Omental fat pad (tissue), 4 donors: Measurements from ENCODE around the gene FYB1. TPM values are rescaled to one million over a fixed set of nuclear protein-coding genes. Genes with fewer than 3 reads are reported as not detected.

ENCODE experiments used
- ATAC-seq: fragments of 150-250 bp; one replicate; pipeline ENCODE4 v1.9.1; 2016; ENCODE audit warnings: mild to moderate bottlenecking, moderate library complexity; ENCODE audit not compliant: low FRiP score
- DNase-seq: peaks from one replicate; pipeline ENCODE4 v3.0.0-alpha.2; 2019; ENCODE audit warnings: low spot score
- total RNA-seq, 4 donors: library from RNA; depleted of rRNA; stranded (reverse); fragments of >200 nt; gene quantifications; one replicate each; pipeline ENCODE4 v1.1.0, GENCODE V29; 2016
- TF ChIP-seq, protein P1 (sequence below), 3 donors: fragments of 450-650 bp; IDR thresholded peaks; one replicate each; pipeline ENCODE4 v1.5.1; 2016 to 2017; ENCODE audit warnings: antibody characterized with exemption in 3 of 3, mild to moderate bottlenecking in 3 of 3, moderate library complexity in 2 of 3

FYB1 gene
- total RNA-seq, 4 donors from 2014 or later: 13.2 to 46.2 (median 22.6) TPM

DNA sequence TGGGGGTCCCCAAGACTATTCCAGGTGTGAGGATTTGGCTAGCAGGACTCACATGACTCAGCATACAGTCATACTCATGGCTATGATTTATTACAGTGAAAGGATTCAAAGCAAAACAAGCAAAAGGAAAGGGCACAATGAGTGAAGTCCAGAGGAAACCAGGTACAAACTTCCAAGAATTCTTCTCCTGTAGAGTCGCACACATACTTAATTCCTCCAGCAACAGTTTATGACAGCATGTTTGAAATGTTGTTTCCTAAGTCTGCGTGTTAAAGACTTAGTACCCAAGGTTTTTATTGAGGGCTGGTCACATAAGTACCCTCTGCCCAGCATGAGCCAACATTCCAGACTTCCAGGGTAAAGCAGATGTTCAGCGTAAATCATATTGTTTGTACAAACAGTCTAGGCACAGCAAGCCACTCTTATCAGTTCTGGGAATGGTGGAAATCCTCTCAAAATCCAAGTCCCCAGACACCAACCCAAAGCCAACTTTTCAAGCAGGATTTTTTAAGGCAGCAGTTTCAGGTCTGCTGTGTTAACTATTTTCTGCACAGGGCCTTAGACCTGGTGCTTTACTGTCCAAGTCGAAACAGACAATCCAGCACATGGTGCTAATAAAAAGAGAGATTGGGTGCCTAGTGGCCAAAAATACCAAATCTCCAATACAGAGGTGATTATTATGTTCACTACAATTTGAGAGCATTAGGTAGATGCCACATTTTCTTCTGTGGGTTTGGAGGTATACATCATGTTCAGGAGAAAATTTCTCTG lies 126.6 kb downstream of the FYB1 start:
- ATAC-seq: peak; percentile 62
- TF ChIP-seq, protein P1, sequence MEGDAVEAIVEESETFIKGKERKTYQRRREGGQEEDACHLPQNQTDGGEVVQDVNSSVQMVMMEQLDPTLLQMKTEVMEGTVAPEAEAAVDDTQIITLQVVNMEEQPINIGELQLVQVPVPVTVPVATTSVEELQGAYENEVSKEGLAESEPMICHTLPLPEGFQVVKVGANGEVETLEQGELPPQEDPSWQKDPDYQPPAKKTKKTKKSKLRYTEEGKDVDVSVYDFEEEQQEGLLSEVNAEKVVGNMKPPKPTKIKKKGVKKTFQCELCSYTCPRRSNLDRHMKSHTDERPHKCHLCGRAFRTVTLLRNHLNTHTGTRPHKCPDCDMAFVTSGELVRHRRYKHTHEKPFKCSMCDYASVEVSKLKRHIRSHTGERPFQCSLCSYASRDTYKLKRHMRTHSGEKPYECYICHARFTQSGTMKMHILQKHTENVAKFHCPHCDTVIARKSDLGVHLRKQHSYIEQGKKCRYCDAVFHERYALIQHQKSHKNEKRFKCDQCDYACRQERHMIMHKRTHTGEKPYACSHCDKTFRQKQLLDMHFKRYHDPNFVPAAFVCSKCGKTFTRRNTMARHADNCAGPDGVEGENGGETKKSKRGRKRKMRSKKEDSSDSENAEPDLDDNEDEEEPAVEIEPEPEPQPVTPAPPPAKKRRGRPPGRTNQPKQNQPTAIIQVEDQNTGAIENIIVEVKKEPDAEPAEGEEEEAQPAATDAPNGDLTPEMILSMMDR (IDR thresholded peaks at IDR 0.05): no peak
- DNase-seq: no peak

DNA sequence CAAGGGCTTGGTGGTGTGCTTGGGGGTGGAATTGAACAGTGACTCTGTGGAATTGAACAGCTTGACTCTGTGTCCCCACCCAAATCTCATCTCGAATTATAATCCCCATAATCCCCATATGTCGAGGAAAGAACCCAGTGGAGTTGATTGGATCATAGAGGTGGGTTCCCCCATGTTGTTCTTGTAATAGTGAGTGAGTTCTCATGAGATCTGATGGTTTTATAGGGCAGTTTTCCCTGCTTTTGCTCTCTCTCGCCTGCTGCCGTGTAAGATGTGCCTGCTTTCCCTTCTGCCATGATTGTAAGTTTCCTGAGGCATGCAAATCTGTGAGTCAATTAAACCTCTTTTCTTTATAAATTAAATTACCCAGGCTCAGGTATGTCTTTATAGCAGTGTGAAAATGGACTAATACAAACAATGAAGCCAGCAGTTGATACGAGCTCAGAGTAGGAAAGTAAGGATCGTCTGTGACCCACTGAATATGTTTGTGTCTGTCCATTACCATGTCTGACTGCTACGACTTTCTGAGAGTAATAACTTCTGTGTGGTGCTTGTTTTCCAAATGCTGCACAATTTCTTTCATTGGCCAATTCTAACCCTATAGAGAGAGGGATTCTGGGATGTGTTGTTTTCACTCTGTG lies 127.3 kb downstream of the FYB1 start:
- DNase-seq (no peak), ATAC-seq (no peak)
- TF ChIP-seq, protein P1 (IDR thresholded peaks at IDR 0.05): no peak

DNA sequence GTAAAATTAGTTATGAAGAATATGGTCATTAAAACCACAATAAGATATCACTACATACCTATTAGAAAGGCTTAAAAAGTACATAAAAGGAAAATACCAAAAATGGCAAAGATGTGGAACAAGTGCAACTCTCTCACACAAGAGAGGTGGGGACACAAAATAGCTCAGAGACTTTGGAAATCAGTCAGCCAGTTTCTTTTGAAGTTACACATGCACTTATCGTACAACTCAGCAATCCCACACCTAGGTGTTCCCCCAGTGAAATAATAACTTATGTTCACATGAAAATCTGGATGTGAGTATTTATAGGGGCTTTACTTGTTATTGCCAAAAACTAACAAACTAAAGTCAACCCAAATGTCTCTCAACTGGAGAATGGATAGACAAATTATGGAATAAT lies 135.4 kb downstream of the FYB1 start:
- TF ChIP-seq, protein P1 (IDR thresholded peaks at IDR 0.05): no peak
- ATAC-seq: no peak
- DNase-seq: no peak

DNA sequence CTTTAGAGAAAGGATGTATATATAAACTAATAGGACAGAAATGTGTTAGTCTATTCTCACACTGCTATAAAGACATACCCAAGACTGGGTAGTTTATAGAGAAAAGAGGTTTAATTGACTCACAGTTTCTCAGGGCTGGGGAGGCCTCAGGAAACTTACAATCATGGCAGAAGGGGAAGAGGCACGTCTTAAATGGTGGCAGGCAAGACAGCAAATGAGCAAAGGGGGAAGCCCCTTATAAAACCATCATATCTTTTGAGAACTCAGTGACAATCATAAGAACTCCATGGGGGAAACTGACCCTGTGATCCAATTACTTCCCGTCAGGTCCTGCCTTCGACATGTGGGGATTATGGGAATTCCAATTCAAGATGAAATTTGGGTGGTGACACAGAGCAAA lies 136.4 kb downstream of the FYB1 start:
- no peak for ATAC-seq
- DNase-seq: no peak
- TF ChIP-seq, protein P1 (IDR thresholded peaks at IDR 0.05): no peak

DNA sequence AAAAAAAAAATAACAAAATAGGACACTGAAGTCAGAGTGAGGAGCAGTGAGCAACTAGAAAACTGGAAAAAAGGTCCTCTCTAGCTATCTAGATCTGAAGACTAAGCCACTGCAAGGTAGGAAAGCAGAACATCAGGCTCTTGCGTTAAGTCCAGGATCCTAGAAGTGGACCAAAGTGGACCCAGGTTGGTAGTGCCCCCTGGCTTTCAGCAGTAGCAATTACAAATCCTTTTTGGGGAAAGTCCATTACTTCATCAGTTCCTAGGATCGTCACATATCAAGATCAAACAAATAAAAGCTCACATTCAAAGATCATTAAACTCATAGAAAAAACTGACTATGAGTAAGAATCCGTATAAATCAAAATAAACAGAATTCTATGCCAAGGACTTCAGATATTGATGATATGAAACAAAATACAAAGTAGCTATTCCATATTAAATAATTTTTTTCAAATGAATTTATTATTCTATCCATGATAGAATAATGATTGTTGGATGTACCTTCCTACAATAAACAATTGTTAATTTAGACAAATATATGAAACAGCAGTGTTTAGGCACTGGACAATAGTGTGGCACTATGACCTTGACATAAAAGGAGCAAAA lies 138.7 kb downstream of the FYB1 start:
- DNase-seq: no peak
- peak; percentile 59 for ATAC-seq
- TF ChIP-seq, protein P1 (IDR thresholded peaks at IDR 0.05): no peak

DNA sequence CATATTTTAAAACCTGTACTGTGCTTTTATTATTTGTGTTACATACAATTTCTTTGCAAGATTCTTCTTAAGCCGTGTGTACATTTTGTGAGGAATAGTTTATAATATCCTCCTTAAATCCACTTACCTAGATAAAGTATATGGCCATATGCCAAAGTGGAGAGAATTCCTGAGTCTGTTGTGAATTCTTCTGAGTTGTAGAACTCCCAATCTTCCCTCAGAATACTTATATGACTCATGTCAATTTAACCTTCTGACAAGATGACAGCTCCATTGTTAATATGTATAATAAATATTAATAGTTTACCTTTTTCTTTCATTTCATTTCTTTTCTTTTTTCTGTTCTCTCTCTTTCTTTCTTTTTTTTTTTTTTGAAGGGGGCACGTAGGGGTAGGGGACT lies 139.2 kb downstream of the FYB1 start:
- DNase-seq (no peak), ATAC-seq (no peak)
- TF ChIP-seq, protein P1 (IDR thresholded peaks at IDR 0.05): no peak
